Keratinocyte (primary cell): Measurements from ENCODE around the gene GPC3.

Experiments used
- EZH2 ChIP-seq: IDR thresholded peaks from one replicate; pipeline ENCODE4 v1.6.1; 2012; ENCODE audit warnings: inconsistent platforms, mild to moderate bottlenecking, low read length, moderate library complexity
- TF ChIP-seq, protein P1 (sequence below), 3 experiments: IDR thresholded peaks in 1 of 3; conservative IDR thresholded peaks in 1 of 3; optimal IDR thresholded peaks in 1 of 3; 2 replicates in 2 of 3; 3 replicates in 1 of 3; pipeline versions ENCODE3 to v1.5.1; 2011; ENCODE audit warnings: low read length in 3 of 3, mild to moderate bottlenecking in 3 of 3, moderate library complexity in 2 of 3, control low read depth in 1 of 3, inconsistent platforms in 1 of 3; ENCODE audit not compliant: insufficient read depth in 2 of 3; ENCODE audit errors: extremely low read depth in 1 of 3

DNA sequence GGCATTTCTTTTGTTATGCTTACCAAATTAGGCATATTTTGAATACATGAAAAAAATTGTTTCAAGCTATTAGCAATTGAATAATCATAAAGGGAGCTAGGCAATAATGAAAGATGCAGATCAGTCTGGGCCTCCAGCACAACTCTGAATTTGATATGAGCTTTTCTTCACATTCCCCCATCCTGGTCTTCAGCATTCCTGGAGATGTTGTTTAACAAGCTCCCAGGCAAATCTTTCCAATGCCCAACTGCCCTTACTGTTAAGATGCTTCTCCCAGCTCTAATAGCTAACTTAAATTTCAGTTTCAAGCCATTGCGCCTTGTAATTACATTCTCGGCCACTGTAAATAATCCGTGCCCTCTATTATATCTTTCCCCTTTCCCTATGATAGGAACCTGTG is 19.2 kb downstream of the GPC3 start:
- TF ChIP-seq, protein P1, sequence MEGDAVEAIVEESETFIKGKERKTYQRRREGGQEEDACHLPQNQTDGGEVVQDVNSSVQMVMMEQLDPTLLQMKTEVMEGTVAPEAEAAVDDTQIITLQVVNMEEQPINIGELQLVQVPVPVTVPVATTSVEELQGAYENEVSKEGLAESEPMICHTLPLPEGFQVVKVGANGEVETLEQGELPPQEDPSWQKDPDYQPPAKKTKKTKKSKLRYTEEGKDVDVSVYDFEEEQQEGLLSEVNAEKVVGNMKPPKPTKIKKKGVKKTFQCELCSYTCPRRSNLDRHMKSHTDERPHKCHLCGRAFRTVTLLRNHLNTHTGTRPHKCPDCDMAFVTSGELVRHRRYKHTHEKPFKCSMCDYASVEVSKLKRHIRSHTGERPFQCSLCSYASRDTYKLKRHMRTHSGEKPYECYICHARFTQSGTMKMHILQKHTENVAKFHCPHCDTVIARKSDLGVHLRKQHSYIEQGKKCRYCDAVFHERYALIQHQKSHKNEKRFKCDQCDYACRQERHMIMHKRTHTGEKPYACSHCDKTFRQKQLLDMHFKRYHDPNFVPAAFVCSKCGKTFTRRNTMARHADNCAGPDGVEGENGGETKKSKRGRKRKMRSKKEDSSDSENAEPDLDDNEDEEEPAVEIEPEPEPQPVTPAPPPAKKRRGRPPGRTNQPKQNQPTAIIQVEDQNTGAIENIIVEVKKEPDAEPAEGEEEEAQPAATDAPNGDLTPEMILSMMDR (optimal IDR thresholded peaks at IDR 0.05 in 1 of 3, IDR thresholded peaks at IDR 0.05 in 1 of 3, conservative IDR thresholded peaks at IDR 0.05 in 1 of 3; ENCODE audit: extremely low read depth in 1 of 3, insufficient read depth in 2 of 3, low read length in 3 of 3): no peak
- no peak for TF ChIP-seq EZH2
